Iris pigment epithelial cell (primary cell): ENCODE measurements around the gene ZCCHC8.
A peak's percentile ranks its signal among the peaks of the same experiment; 100 is the strongest.

Experiments
- DNase-seq: peaks from one replicate; pipeline ENCODE4 v3.0.0-alpha.2; 2011; ENCODE audit warnings: low read depth

ZCCHC8 gene

DNA sequence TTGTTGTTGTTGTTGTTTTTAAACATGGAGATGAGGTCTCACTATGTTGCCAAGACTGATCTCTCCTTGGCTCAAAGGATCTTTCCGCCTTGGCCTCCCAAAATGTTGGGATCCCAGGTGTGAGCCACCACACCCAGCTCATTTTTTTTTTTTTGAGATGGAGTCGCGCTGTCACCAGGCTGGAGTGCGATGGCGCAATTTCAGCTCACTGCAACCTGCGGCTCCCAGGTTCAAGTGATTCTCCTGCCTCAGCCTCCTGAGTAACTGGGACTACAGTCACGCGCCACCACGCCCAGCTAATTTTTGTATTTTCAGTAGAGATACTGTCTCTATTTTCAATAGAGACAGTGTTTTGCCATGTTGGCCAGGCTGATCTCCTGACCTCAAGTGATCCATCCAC lies 73.3 kb downstream of the ZCCHC8 start:
- no peak for DNase-seq

DNA sequence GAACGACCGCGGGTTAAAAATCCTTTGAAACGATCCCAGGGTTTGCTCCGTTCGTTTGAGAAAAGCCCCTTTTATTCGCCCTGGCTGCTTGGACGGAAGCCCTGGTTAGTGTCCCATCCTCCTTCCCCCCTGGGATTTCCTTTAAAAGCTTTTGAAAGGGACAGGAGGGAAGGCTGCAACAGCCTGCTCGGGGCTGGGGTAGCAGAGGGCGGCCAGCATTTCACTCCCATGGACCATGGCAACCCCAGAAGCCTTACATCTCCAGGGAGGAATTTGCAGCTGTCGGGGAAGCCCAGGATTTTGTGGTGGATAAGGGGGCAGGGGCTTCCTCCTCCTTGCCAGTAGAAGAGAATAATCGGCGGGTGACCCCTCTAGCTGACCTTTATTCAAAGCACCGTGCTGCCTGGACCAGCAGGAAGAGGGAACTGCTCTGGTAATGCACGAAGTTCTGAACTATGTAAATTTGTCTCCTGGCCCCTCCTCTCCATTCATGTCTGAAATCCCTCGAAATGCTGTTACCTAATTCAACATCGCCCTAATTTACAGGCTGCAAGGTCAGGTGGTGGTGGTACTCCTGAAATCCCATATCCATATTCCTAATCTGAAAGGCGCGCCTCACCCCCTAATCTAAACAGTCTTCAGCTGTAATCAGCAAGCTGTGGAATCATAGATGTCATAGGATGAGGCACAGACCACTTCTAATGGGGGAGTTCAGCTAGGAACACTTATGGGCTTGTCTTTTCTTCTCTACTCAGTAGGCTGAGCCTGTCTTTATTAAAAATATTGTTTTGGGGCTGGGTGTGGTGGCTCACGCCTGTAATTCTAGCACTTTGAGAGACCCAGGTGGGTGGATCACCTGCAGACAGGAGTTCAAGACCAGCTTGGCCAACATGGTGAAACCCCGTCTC lies 77.2 kb downstream of the ZCCHC8 start:
- peak; percentile 47 for DNase-seq

DNA sequence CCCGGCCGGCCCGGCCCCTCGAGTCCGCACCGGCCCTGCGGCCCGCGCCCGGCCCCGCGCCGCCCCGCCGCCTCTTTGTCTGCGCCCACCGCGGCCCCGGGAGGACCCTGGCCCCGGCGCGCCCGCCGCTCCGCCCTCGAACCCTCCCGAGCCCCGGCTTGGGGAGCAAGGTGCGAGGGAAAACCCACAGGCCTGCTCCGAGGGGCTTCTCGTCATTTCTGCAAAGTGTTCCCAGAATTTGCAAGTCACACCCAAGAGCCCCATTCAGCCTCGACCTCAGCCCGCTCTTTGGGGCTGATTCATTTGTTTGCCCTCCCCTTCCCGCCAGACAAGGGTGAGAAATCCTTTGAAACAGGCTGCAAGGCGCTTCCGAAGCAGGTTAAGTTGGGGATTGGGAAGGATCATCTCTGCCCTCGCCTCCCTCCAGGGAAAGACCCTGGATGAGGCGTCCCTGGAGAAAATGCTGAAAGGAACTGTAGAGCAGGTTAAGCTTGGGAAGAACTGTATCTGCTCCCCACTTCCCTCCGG lies 77.9 kb downstream of the ZCCHC8 start:
- peak; percentile 70 for DNase-seq

DNA sequence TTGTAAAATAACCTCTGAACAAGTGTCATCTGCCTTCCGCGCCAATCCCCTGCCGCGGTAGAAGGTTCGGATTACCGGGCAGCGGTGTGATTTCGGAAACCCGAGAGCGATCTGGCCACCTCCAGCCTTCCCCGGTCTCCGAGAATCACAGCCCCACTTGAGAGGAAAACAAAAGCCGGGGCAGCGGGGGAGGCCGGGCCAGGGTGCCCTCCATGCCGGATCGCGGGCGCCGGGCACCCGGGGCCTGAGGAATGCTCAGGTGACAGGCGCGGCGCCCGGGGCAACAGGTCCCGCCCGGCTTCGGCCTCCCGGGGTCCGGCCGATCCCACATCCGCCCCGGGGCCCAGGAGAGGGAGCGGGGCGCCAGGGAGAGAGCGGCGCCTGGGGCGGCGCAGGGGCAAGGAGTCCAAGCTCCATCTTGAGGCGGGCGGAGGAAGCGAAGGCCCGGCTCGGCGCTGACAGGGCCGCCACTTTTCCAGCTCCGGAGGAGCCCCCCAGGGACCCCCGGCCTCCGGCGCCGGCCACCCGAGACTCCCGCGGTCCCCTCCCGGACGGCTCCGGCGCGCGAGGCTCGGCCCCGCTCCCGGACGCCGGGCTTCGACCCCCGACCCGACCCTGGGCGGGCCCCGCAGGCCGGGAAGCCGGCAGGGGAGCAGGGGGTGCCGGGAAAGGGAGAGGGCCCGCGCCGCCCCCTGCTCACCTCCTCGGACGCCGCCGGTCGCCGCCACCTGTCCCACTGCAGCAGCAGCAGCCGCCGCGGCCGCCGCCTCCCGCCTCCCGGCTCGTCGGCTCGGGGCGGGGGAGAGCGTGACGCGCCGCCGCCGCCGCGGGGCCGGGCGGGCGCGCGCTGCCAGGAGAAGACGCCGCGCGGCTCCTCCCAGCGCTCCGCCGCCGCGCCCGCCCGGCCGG lies 78.7 kb downstream of the ZCCHC8 start, which contains the start of gene CLIP1:
Gene CLIP1, minus strand, starts transcription at position 849 of the 909 bp plus-strand sequence. CDS start 42,217 bp downstream, outside the sequence.
- DNase-seq = peak; percentile 77
